ENCODE results near the gene WDR87. TPM values are rescaled to one million over a fixed set of nuclear protein-coding genes. Genes with fewer than 3 reads are reported as not detected.

Gene WDR87
- total RNA-seq, 1 donor, result not detected

GRCh38 chr19:37950471-37951175, 44.2 kb upstream of the WDR87 start:
- H3K4me3 ChIP-seq (ENCODE audit: low read depth, low read length), result no peak overlapping the region
- TF ChIP-seq CTCF (IDR thresholded peaks at IDR 0.05; ENCODE audit: insufficient read depth, low read depth, low read length), result no peak

GRCh38 chr19:37948362-37948761, 42.0 kb upstream of the WDR87 start:
- DNase-seq (ENCODE audit: low read depth), result no peak
- no peak overlapping the region for H3K4me3 ChIP-seq (ENCODE audit: low read depth, low read length)
- TF ChIP-seq CTCF (IDR thresholded peaks at IDR 0.05; ENCODE audit: insufficient read depth, low read depth, low read length), result no peak

More at GRCh38 chr19:37950471-37951175, 44.2 kb upstream of the WDR87 start:
- no peak for DNase-seq (ENCODE audit: low read depth)

DNA sequence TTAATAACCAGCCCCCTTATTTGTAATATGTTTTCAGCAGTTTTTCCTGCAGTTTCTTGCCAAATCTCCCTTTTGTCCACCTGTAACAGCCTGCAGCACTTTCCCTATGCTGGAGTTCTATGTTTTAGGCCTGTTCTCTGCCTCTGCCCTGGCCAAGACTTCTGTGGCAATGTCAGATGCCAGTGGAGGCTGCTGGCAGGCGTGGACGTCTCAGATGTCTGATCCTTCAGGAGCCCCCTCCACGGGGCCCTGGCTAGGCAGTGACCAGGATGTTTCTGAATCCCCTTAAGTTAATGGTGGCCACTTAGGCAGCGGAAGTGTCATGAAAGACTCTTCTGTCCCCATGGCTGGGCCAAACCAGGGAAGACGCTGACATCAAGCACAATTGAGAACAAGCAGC, 41.4 kb upstream of the WDR87 start:
- H3K4me3 ChIP-seq (ENCODE audit: low read depth, low read length), result no peak overlapping the region
- no peak for DNase-seq (ENCODE audit: low read depth)
- no peak for TF ChIP-seq CTCF (IDR thresholded peaks at IDR 0.05; ENCODE audit: insufficient read depth, low read depth, low read length)

- no peak for TF ChIP-seq CTCF (IDR thresholded peaks at IDR 0.05; ENCODE audit: insufficient read depth, low read depth, low read length)
- DNase-seq (ENCODE audit: low read depth), result no peak
- H3K4me3 ChIP-seq (ENCODE audit: low read depth, low read length), result no peak overlapping the region
These were observed 39.7 kb upstream of the WDR87 start for GRCh38 chr19:37946132-37946531.

DNA sequence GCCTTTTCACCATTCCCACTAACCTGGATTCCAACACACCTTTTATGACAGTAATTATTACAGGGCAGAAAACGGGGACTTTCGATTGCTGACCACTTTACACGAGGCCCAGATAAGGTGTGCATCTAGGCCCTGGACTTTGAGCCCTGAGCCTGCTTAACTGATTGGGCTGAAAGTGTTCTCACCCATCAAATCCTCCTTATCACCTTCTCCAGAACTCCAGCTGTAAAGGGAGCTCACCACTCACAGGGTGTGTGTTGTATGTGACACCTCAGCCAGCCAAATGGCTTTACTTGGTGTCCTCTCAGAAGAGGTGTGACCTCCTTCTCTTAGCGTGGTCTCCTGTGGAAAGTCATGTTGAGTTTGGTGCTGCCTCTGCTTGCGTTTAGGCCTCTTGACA, 37.1 kb upstream of the WDR87 start:
- no peak for TF ChIP-seq CTCF (IDR thresholded peaks at IDR 0.05; ENCODE audit: insufficient read depth, low read depth, low read length)
- H3K4me3 ChIP-seq (ENCODE audit: low read depth, low read length), result no peak overlapping the region
- no peak for DNase-seq (ENCODE audit: low read depth)

DNA sequence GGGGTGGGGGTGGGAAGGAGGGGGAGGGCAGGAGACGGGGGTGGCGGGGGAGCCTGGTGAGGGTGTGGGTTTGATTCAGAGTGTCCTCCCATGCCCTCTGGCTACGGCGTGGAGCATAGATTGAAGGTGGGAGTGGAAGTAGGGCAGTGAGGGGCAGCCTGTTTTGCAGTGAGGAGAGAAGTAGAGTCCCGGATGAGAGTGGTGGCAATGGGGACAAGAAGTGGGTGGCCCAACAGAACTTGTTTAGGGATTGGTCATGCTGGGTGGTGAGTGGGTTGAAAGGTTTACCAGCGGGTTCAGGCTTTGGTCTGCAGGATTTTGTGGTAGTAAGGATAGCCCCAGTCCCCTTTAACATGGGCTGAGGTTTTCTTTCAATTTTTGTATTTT, 36.1 kb upstream of the WDR87 start:
- no peak for DNase-seq (ENCODE audit: low read depth)
- no peak overlapping the region for H3K4me3 ChIP-seq (ENCODE audit: low read depth, low read length)
- TF ChIP-seq CTCF (IDR thresholded peaks at IDR 0.05; ENCODE audit: insufficient read depth, low read depth, low read length), result no peak
